IMR-90 (cell line): ENCODE measurements around the gene KCNAB2.

ENCODE experiments used
- CEBPB ChIP-seq: IDR thresholded peaks from 2 replicates; pipeline ENCODE4 v1.6.1; 2012; ENCODE audit warnings: low read depth, low read length, improper control_type of control experiment
- CHD1 ChIP-seq: IDR thresholded peaks from 2 replicates; pipeline ENCODE4 v1.6.1; 2012; ENCODE audit warnings: low read depth, low read length, improper control_type of control experiment
- CTCF ChIP-seq: conservative IDR thresholded peaks from 2 replicates; pipeline ENCODE4 v1.5.1; 2012; ENCODE audit warnings: mild to moderate bottlenecking, low read depth, low read length, improper control_type of control experiment
- FOS ChIP-seq: fragments of 150-350 bp; IDR thresholded peaks from 2 replicates; pipeline ENCODE4 v1.6.1; 2016; ENCODE audit warnings: low read depth, low read length
- MAFK ChIP-seq: IDR thresholded peaks from 2 replicates; pipeline ENCODE4 v1.6.1; 2012; ENCODE audit warnings: low read depth, low read length, improper control_type of control experiment
- MAZ ChIP-seq: IDR thresholded peaks from 2 replicates; pipeline ENCODE4 v1.6.1; 2012; ENCODE audit warnings: low read depth, mild to moderate bottlenecking, low read length, improper control_type of control experiment, moderate library complexity, borderline replicate concordance
- MXI1 ChIP-seq: IDR thresholded peaks from 2 replicates; pipeline ENCODE4 v1.6.1; 2012; ENCODE audit warnings: low read depth, mild to moderate bottlenecking, low read length, moderate library complexity, borderline replicate concordance
- NFE2L2 ChIP-seq: fragments of 150-350 bp; IDR thresholded peaks from 2 replicates; pipeline ENCODE4 v1.6.1; 2016; ENCODE audit warnings: low read depth, mild to moderate bottlenecking, low read length
- POLR2A ChIP-seq: IDR thresholded peaks from 2 replicates; pipeline ENCODE4 v1.6.1; 2012; ENCODE audit warnings: mild to moderate bottlenecking, low read depth, low read length
- RAD21 ChIP-seq: IDR thresholded peaks from 2 replicates; pipeline ENCODE4 v1.6.1; 2012; ENCODE audit warnings: low read length, improper control_type of control experiment
- SMC3 ChIP-seq: fragments of 150-350 bp; IDR thresholded peaks from 2 replicates; pipeline ENCODE4 v1.6.1; 2016; ENCODE audit warnings: low read depth, mild to moderate bottlenecking, antibody characterized with exemption, low read length, moderate library complexity
- USF2 ChIP-seq: fragments of 150-350 bp; IDR thresholded peaks from 2 replicates; pipeline ENCODE4 v1.6.1; 2017; ENCODE audit warnings: mild to moderate bottlenecking, antibody characterized with exemption, low read length, low read depth

- TF ChIP-seq CTCF = no peak
- TF ChIP-seq POLR2A = no peak
- TF ChIP-seq MAFK = no peak
- TF ChIP-seq SMC3 = no peak
- TF ChIP-seq CHD1 = no peak
- TF ChIP-seq RAD21 = no peak
- TF ChIP-seq MAZ = no peak
- TF ChIP-seq USF2 = no peak
- TF ChIP-seq CEBPB = no peak
- TF ChIP-seq MXI1 = no peak
- TF ChIP-seq FOS = no peak
- TF ChIP-seq NFE2L2 = no peak
Measured at GRCh38 chr1:6037338-6037762, 8.3 kb upstream of the KCNAB2 start.
